ENCODE data around the gene EXD3.

Gene EXD3

GRCh38 chr9:137316012-137316981, 106.7 kb downstream of the EXD3 start:
- DNase-seq (ENCODE audit: low read depth in 1 of 2, low spot score in 1 of 2), result no peak
- no peak for TF ChIP-seq SPI1 (IDR thresholded peaks at IDR 0.05; ENCODE audit: borderline replicate concordance, low read depth)
- TF ChIP-seq, protein P1, sequence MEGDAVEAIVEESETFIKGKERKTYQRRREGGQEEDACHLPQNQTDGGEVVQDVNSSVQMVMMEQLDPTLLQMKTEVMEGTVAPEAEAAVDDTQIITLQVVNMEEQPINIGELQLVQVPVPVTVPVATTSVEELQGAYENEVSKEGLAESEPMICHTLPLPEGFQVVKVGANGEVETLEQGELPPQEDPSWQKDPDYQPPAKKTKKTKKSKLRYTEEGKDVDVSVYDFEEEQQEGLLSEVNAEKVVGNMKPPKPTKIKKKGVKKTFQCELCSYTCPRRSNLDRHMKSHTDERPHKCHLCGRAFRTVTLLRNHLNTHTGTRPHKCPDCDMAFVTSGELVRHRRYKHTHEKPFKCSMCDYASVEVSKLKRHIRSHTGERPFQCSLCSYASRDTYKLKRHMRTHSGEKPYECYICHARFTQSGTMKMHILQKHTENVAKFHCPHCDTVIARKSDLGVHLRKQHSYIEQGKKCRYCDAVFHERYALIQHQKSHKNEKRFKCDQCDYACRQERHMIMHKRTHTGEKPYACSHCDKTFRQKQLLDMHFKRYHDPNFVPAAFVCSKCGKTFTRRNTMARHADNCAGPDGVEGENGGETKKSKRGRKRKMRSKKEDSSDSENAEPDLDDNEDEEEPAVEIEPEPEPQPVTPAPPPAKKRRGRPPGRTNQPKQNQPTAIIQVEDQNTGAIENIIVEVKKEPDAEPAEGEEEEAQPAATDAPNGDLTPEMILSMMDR (IDR thresholded peaks at IDR 0.05; ENCODE audit: insufficient read depth, low read length), result no peak
- TF ChIP-seq, protein P2, sequence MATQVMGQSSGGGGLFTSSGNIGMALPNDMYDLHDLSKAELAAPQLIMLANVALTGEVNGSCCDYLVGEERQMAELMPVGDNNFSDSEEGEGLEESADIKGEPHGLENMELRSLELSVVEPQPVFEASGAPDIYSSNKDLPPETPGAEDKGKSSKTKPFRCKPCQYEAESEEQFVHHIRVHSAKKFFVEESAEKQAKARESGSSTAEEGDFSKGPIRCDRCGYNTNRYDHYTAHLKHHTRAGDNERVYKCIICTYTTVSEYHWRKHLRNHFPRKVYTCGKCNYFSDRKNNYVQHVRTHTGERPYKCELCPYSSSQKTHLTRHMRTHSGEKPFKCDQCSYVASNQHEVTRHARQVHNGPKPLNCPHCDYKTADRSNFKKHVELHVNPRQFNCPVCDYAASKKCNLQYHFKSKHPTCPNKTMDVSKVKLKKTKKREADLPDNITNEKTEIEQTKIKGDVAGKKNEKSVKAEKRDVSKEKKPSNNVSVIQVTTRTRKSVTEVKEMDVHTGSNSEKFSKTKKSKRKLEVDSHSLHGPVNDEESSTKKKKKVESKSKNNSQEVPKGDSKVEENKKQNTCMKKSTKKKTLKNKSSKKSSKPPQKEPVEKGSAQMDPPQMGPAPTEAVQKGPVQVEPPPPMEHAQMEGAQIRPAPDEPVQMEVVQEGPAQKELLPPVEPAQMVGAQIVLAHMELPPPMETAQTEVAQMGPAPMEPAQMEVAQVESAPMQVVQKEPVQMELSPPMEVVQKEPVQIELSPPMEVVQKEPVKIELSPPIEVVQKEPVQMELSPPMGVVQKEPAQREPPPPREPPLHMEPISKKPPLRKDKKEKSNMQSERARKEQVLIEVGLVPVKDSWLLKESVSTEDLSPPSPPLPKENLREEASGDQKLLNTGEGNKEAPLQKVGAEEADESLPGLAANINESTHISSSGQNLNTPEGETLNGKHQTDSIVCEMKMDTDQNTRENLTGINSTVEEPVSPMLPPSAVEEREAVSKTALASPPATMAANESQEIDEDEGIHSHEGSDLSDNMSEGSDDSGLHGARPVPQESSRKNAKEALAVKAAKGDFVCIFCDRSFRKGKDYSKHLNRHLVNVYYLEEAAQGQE (IDR thresholded peaks at IDR 0.05; ENCODE audit: insufficient replicate concordance, low read depth), result no peak
- TF ChIP-seq POLR2AphosphoS5 (IDR thresholded peaks at IDR 0.05; ENCODE audit: low read depth), result no peak
- TF ChIP-seq GABPA (IDR thresholded peaks at IDR 0.05; ENCODE audit: low read depth), result no peak
- H3K4me3 ChIP-seq (replicated peaks; ENCODE audit: insufficient read depth, low read length), result no peak overlapping the region

GRCh38 chr9:137315581-137316011, 107.4 kb downstream of the EXD3 start:
- no peak overlapping the region for H3K27ac ChIP-seq (replicated peaks)
- DNase-seq (ENCODE audit: low read depth in 1 of 2, low spot score in 1 of 2), result no peak
- peaks cover 6% of the 10 kb centered on the region for H3K27me3 ChIP-seq (ENCODE audit: insufficient read depth, poor library complexity, severe bottlenecking)
- no peak overlapping the region for H3K4me3 ChIP-seq (replicated peaks; ENCODE audit: insufficient read depth, low read length)
- TF ChIP-seq SPI1 (IDR thresholded peaks at IDR 0.05; ENCODE audit: borderline replicate concordance, low read depth) (no peak), POLR2AphosphoS5 (IDR thresholded peaks at IDR 0.05; ENCODE audit: low read depth) (no peak), GABPA (IDR thresholded peaks at IDR 0.05; ENCODE audit: low read depth) (no peak)
- TF ChIP-seq, protein P2 (IDR thresholded peaks at IDR 0.05; ENCODE audit: insufficient replicate concordance, low read depth), result no peak
- TF ChIP-seq, protein P1 (IDR thresholded peaks at IDR 0.05; ENCODE audit: insufficient read depth, low read length), result no peak

More at GRCh38 chr9:137316012-137316981, 106.7 kb downstream of the EXD3 start:
- no peak overlapping the region for H3K27ac ChIP-seq (replicated peaks)
- H3K27me3 ChIP-seq (ENCODE audit: insufficient read depth, poor library complexity, severe bottlenecking), result peaks cover 6% of the 10 kb centered on the region

- no peak for DNase-seq (ENCODE audit: low read depth in 1 of 2, low spot score in 1 of 2)
- peaks cover 6% of the 10 kb centered on the region for H3K27me3 ChIP-seq (ENCODE audit: insufficient read depth, poor library complexity, severe bottlenecking)
- H3K27ac ChIP-seq (replicated peaks), result no peak overlapping the region
- TF ChIP-seq, protein P2 (IDR thresholded peaks at IDR 0.05; ENCODE audit: insufficient replicate concordance, low read depth), result no peak
- TF ChIP-seq POLR2AphosphoS5 (IDR thresholded peaks at IDR 0.05; ENCODE audit: low read depth) (no peak), SPI1 (IDR thresholded peaks at IDR 0.05; ENCODE audit: borderline replicate concordance, low read depth) (no peak), GABPA (IDR thresholded peaks at IDR 0.05; ENCODE audit: low read depth) (no peak)
- TF ChIP-seq, protein P1 (IDR thresholded peaks at IDR 0.05; ENCODE audit: insufficient read depth, low read length), result no peak
- no peak overlapping the region for H3K4me3 ChIP-seq (replicated peaks; ENCODE audit: insufficient read depth, low read length)
These were observed 108.1 kb downstream of the EXD3 start for GRCh38 chr9:137314561-137315560.

Data from HL-60 (cell line).